Suprapubic skin (tissue), 4 donors: ENCODE data around the gene RPL39L. TPM values are rescaled to one million over a fixed set of nuclear protein-coding genes. Genes with fewer than 3 reads are reported as not detected.

Experiments used
- DNase-seq, 2 donors: peaks; one replicate each; pipeline ENCODE4 v3.0.0-alpha.2; 2019; ENCODE audit warnings: low spot score in 2 of 2
- H3K27ac ChIP-seq: fragments of 200-600 bp; sonication (generic); one replicate; pipeline ENCODE4 v1.5.1; 2019
- H3K27me3 ChIP-seq: fragments of 200-600 bp; sonication (generic); one replicate; pipeline ENCODE4 v1.5.1; 2019
- H3K36me3 ChIP-seq: fragments of 200-600 bp; sonication (generic); one replicate; pipeline ENCODE4 v1.5.1; 2019
- H3K4me1 ChIP-seq: fragments of 200-600 bp; sonication (generic); one replicate; pipeline ENCODE4 v1.5.1; 2019
- H3K4me3 ChIP-seq: fragments of 200-600 bp; sonication (generic); one replicate; pipeline ENCODE4 v1.5.1; 2019; ENCODE audit warnings: mild to moderate bottlenecking
- H3K9me3 ChIP-seq: fragments of 200-600 bp; sonication (generic); one replicate; pipeline ENCODE4 v1.5.1; 2019
- EP300 ChIP-seq: sonication (generic); formaldehyde crosslinking; IDR thresholded peaks from one replicate; pipeline ENCODE4 v1.6.1; 2017; ENCODE audit warnings: antibody characterized with exemption
- POLR2A ChIP-seq, 2 donors: fragments of 450-650 bp; IDR thresholded peaks; one replicate each; pipeline ENCODE4 v1.6.1; 2017; ENCODE audit warnings: antibody characterized with exemption in 2 of 2, mild to moderate bottlenecking in 2 of 2, moderate library complexity in 2 of 2
- POLR2AphosphoS5 ChIP-seq, 3 donors: sonication (generic); formaldehyde crosslinking; IDR thresholded peaks; one replicate each; pipeline ENCODE4 v1.6.1; 2017; ENCODE audit warnings: antibody characterized with exemption in 3 of 3
- WGBS: methylation state at CpG from one replicate; pipeline ENCODE4 v1.1.5; 2018; 5-methylcytosine and 5-hydroxymethylcytosine counted together
- total RNA-seq, 4 donors: library from RNA; depleted of rRNA; stranded (reverse); fragments of >200 nt; gene quantifications; one replicate each; pipeline ENCODE4 v1.1.0, GENCODE V29; 2016
- TF ChIP-seq, protein P1 (sequence below), 2 donors: fragments of 200-600 bp in 1 of 2; fragments of 450-650 bp in 1 of 2; sonication (generic) in 1 of 2; IDR thresholded peaks; one replicate each; pipeline ENCODE4 v1.5.1; 2016 to 2019; ENCODE audit warnings: antibody characterized with exemption in 2 of 2, mild to moderate bottlenecking in 1 of 2, moderate library complexity in 1 of 2

Gene RPL39L
- total RNA-seq, 4 donors from 2014 or later = 7.1 to 12.2 (median 11.0) TPM

DNA sequence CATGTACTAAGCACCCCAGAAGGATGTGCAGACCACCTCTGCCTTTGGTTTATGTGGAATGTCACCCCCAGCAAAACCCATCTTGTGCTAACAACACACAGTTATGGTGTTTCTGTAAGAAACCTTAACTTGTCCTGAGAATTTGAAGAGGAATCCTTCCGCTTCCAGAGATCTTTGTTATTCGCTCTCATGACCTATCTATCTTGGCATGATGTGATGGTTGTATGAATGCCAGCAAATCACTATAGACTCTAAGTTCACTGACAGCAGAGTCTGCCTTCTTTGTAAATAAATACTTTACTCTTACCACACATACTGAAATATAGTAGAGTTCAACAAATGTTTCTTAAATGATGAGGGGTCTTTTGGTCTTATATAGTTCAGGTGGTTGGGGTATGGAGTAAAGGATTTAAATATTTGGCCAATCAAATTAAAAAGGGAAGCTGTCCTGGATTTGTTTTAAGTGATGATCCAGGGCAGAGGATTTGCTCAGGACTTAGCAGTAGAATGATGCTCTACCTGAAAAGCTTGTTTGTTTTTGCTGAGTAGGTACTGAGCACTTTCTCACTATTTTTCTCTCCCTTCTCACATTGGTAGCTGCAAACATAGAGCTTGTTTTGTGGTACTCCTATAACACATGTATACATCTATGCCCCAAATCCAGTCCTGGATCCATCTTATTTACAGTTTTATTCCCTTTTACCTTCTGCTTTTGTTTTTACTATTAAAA, 30.1 kb upstream of the RPL39L start:
- Histone ChIP-seq H3K4me1 (peaks cover 5% of the 10 kb centered on the region), H3K36me3 (no peaks in the 10 kb centered on the region), H3K27ac (no peak overlapping the region), H3K4me3 (no peak overlapping the region), H3K27me3 (no peaks in the 10 kb centered on the region), H3K9me3 (no peaks in the 10 kb centered on the region)
- 76% methylated on average over 2 of the region's 2 CpGs for WGBS
- TF ChIP-seq, protein P1, sequence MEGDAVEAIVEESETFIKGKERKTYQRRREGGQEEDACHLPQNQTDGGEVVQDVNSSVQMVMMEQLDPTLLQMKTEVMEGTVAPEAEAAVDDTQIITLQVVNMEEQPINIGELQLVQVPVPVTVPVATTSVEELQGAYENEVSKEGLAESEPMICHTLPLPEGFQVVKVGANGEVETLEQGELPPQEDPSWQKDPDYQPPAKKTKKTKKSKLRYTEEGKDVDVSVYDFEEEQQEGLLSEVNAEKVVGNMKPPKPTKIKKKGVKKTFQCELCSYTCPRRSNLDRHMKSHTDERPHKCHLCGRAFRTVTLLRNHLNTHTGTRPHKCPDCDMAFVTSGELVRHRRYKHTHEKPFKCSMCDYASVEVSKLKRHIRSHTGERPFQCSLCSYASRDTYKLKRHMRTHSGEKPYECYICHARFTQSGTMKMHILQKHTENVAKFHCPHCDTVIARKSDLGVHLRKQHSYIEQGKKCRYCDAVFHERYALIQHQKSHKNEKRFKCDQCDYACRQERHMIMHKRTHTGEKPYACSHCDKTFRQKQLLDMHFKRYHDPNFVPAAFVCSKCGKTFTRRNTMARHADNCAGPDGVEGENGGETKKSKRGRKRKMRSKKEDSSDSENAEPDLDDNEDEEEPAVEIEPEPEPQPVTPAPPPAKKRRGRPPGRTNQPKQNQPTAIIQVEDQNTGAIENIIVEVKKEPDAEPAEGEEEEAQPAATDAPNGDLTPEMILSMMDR (IDR thresholded peaks at IDR 0.05) = no peak
- no peak for TF ChIP-seq EP300
- no peak for TF ChIP-seq POLR2AphosphoS5 (IDR thresholded peaks at IDR 0.05)
- no peak for TF ChIP-seq POLR2A (IDR thresholded peaks at IDR 0.05)
- no peak for DNase-seq

DNA sequence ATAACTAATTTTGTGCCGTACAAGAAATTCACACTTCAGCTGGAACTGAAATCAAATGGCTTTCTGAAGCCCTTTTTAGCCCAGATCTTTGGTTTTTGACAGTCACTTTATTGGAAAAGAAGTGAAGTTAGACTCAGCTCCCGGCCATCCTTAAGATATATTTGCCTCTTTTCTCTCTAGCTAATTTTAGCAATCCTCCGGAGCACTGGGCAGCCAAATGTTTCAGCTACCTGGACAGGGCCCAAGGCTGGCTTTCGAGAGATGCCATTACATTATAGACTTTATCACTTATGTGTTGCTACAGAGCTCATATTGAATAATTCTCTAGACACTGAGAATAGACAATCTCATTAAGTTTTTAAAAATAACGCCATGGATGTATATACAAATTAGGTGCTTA, 28.5 kb upstream of the RPL39L start:
- H3K4me1 ChIP-seq = no peaks in the 10 kb centered on the region
- H3K27me3 ChIP-seq = no peaks in the 10 kb centered on the region
- no peak for DNase-seq
- no peaks in the 10 kb centered on the region for H3K9me3 ChIP-seq
- H3K4me3 ChIP-seq = no peak overlapping the region
- 83% methylated on average over 5 of the region's 5 CpGs for WGBS
- H3K36me3 ChIP-seq = no peaks in the 10 kb centered on the region
- no peak overlapping the region for H3K27ac ChIP-seq
- TF ChIP-seq EP300 (no peak), POLR2A (IDR thresholded peaks at IDR 0.05) (no peak), POLR2AphosphoS5 (IDR thresholded peaks at IDR 0.05) (no peak)
- TF ChIP-seq, protein P1 (IDR thresholded peaks at IDR 0.05) = no peak

DNA sequence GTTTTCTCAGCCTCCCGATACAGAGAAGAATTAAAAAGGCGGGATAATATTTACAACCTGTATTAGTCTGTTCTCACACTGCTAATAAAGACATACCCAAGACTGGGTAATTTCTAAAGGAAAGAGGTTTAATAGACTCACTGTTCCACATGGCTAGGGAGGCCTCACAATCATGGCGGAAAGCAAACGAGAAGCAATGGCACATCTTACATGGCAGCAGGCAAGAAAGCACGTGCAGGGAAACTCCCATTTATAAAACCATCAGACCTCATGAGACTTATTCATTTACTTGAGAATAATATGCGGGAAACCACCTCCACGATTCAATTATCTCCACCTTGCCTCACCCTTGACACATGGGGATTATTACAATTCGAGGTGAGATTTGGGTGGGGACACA, 27.5 kb upstream of the RPL39L start:
- Histone ChIP-seq H3K4me3 (no peak overlapping the region), H3K27me3 (no peaks in the 10 kb centered on the region), H3K4me1 (no peaks in the 10 kb centered on the region), H3K27ac (no peak overlapping the region), H3K36me3 (no peaks in the 10 kb centered on the region), H3K9me3 (no peaks in the 10 kb centered on the region)
- WGBS = 87% methylated on average over 8 of the region's 8 CpGs
- no peak for DNase-seq
- no peak for TF ChIP-seq POLR2AphosphoS5 (IDR thresholded peaks at IDR 0.05)

DNA sequence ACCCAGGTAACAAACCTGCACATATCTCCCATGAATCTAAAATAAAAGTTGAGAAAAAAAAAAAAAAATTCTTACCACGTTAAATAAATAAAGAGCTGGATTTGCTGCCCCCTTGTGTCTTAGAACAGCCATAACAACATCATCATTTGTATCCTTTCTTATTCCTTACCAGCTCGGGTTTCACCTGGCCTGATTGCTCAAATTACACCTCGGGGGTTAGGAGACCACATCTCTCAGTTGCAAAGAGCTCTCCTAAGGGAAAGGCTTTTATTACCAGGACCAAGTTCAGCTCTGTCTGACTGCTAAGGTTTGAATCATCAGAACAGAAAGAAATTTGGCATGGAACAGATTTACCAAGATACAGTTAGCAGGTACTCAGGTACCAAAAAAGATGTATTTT, 25.8 kb upstream of the RPL39L start:
- Histone ChIP-seq H3K4me3 (no peak overlapping the region), H3K36me3 (no peaks in the 10 kb centered on the region), H3K4me1 (no peaks in the 10 kb centered on the region), H3K27ac (no peak overlapping the region), H3K27me3 (no peaks in the 10 kb centered on the region), H3K9me3 (no peaks in the 10 kb centered on the region)
- TF ChIP-seq POLR2AphosphoS5 (IDR thresholded peaks at IDR 0.05) (no peak), EP300 (no peak), POLR2A (IDR thresholded peaks at IDR 0.05) (no peak)
- TF ChIP-seq, protein P1 (IDR thresholded peaks at IDR 0.05) = peak; percentile 57 to 60
- 3% methylated on average over 3 of the region's 3 CpGs for WGBS
- DNase-seq = no peak

DNA sequence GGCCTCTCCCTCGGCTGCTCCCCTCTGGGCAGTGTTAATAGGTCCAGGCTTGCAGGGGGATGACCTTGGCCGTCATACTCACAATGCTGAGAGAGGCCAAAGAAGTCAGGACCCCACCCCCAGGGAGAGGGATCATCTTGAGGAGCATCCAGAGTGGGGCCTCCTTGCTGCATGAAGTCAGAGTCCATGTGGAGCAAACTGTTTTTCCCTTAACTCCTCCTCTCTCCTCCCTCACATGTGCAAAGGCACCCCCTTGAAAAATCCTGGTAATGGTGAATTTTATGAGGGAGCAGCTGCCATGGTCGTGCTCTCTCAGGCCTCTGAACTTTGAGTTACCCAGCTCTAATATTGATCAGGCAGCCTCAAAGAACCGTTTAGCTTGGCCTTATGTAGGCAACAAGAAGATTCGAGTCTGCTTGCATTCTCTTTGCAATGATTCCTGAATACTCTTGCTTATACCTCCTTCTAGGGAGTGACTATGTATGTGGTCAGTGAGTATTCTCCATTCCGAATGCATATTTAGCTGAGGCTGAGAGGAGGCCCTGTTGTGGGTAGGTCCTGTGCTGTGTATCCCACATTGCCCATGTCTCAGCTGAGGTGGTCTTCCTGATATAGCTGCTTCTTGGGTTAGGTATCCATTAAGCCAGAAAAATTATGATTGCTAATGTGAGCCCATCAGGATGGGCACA, 23.1 kb upstream of the RPL39L start:
- Histone ChIP-seq H3K36me3 (no peaks in the 10 kb centered on the region), H3K9me3 (no peaks in the 10 kb centered on the region), H3K4me3 (no peak overlapping the region), H3K4me1 (no peaks in the 10 kb centered on the region), H3K27me3 (peaks cover 3% of the 10 kb centered on the region), H3K27ac (no peak overlapping the region)
- TF ChIP-seq EP300 (no peak), POLR2AphosphoS5 (IDR thresholded peaks at IDR 0.05) (no peak)
- DNase-seq = no peak
- 67% methylated on average over 6 of the region's 6 CpGs for WGBS

DNA sequence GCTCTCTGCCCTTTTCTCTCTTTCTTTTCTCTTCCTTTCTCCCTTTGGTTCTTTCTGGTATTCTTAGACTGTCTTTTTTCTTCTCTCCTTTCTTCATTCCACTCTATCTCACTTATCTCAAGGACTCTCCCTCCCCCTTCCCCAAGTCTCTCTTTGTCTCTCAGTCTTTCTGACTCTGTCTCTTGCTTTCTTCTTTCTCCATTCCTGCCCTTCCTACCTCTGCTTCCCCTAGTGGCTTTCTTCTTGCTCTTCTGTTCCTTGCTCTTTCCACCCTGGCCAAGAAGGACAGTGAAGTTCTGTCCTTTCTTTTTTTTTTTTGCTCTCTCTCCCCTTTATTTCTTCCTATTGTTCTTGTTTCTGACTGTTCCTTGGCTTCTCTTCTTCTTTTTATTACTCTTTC, 22.3 kb upstream of the RPL39L start:
- TF ChIP-seq EP300 = no peak
- H3K9me3 ChIP-seq = no peaks in the 10 kb centered on the region
- no peak overlapping the region for H3K4me3 ChIP-seq
- H3K27ac ChIP-seq = no peak overlapping the region
- H3K4me1 ChIP-seq = no peaks in the 10 kb centered on the region
- DNase-seq = no peak
- no peaks in the 10 kb centered on the region for H3K36me3 ChIP-seq
- peaks cover 3% of the 10 kb centered on the region for H3K27me3 ChIP-seq
